Posterior cingulate gyrus (tissue), 11 donors: ENCODE data around the gene AWAT2.
"Not testable (repeated sequence)": the region's sequence is repeated elsewhere in the genome, so short reads cannot be mapped to it uniquely, and the experiment has no call there.

Experiments used
- DNase-seq, 10 donors: peaks; one replicate each; pipeline versions ENCODE4 v3.0.0 to v3.0.0-alpha.2; 2020 to 2021; ENCODE audit warnings: mixed read lengths in 3 of 10
- intact Hi-C: fragments of 100-400 bp; cut with DNase I; formaldehyde crosslinking; loops from one replicate; pipeline ENCODE4 v1.15.1; 2023

Gene AWAT2

GRCh38 chrX:70001708-70002341, 47.9 kb downstream of the AWAT2 start:
- intact Hi-C loops: no loop called here

DNA sequence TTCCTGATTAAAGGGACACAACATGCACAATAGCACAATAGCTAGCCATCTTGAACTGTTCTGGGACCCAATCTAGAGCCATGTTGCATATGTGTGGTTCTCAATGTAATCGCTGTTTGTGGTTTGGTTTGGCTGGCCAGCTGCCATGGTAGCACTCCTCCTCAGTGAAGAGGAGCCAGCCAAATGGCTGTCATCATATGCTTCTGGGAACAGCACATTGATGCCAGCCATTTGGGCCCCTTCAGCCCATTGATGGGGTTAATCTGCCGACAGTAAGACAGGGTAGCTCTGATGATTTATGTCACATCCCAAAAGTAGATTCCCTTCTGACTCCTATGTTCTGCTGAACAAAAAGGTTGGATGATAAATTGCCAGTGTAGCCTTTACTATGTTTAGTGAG, 48.5 kb downstream of the AWAT2 start:
- intact Hi-C loops: no loop called here
- peak in 1 of 10 donors; percentile 51 for DNase-seq

More at GRCh38 chrX:70001708-70002341, 47.9 kb downstream of the AWAT2 start:
- DNase-seq: no peak

- intact Hi-C loops: not testable (repeated sequence)
Measured at GRCh38 chrX:69998299-69998698, 51.4 kb downstream of the AWAT2 start.

GRCh38 chrX:69996113-69996468, 53.6 kb downstream of the AWAT2 start:
- intact Hi-C loops: no loop called here
- no peak for DNase-seq

More at GRCh38 chrX:69998299-69998698, 51.4 kb downstream of the AWAT2 start:
- not testable (repeated sequence) for DNase-seq

- DNase-seq: no peak
Measured at GRCh38 chrX:69995362-69996112, 54.2 kb downstream of the AWAT2 start.

DNA sequence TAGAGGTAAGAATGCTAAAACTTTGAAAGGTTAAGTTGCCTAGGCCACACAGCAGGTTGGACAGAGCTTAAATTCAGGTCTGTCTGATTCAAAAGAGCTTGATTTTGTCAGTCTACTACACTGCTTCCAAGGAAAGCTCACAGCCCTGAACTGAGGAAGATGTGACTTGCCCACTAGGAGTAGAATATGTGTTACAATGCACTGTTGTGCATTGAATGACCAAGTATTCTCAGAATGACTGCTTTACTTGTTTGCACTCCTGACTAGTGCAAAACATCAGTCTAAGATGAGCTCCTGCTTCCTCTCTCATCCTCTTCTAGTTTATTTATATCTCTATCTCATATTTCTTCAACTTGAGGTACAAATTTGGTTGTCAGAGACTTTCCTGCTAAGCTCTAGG, 56.2 kb downstream of the AWAT2 start:
- no peak for DNase-seq
- intact Hi-C loops: no loop called here

More at GRCh38 chrX:69995362-69996112, 54.2 kb downstream of the AWAT2 start:
- intact Hi-C loops: no loop called here

DNA sequence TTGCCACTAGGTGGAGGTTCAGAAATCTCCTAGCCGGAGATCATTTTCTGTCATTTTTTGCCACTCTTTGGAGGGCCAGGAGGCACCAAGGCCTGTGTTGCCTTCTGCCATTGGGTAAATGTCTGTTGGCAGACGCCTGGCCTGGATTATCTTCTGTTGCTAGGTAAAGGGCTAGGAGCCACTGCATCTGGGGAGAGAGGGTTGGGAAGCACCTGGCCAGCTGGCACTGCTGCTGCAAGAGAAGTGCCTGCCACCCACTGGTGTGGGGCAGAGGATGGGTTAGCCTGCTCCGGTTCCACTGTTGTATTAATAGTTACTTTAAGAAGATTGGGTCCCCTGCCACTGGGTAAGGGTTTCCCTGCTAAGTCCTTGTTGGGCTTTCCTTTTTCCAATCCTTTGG, 58.1 kb downstream of the AWAT2 start:
- intact Hi-C loops: no loop called here
- no peak for DNase-seq
